Measurements from ENCODE around the gene CLDND1.

DNA sequence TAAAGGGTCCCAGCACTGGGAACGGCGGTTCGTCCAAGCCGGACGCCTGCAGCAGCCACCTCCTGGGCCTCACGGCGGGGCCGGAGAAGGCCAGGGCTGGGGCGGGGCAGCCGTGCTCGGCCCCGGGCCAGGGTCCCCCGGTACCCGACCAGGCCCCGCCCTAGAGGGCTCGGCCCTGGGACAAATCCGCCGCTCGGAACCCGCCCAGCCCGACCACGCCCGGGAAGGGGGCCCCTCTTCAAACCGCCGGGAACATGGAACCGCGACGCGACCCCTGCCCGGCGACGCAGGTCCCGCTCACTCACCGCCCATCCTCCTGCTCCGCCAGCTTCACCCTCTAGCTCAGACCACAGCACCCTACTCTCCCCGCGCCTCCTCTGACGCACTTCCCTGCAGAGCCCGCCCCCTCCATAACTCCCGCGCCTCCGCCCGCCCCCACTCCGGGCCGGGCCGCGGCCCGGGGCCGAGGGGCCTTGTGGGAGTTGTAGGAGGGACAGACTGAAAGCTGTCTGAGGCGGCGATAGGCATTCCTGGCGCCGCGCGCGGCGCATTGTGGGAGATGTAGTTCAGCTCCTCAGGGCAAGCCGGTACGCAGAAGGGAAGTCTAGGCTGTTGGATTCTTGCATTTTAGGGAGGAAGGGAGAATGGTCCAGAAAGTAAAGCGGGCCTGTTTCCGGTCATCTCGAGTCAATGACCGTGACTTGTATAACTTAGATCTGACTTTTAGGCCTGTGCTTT, at the start of gene CLDND1:
- no peak for TF ChIP-seq POLR2A (IDR thresholded peaks at IDR 0.05)
- TF ChIP-seq CTCF (IDR thresholded peaks at IDR 0.05) = no peak
